DMS114 treated with DMSO at 0.1 percent for 48 hours (cell line): Measurements from ENCODE around the gene IGF2BP3.

ENCODE experiments used
- DNase-seq: peaks from one replicate; lab custom pipeline; 2025; ENCODE audit not compliant: unreplicated experiment; lab: John Stamatoyannopoulos, UW

IGF2BP3 gene

GRCh38 chr7:23272275-23272674 lies 198.0 kb downstream of the IGF2BP3 start:
- DNase-seq: no peak

GRCh38 chr7:23268746-23269145 lies 201.5 kb downstream of the IGF2BP3 start:
- no peak for DNase-seq

GRCh38 chr7:23268167-23268566 lies 202.1 kb downstream of the IGF2BP3 start:
- no peak for DNase-seq

- DNase-seq: no peak
Observed at GRCh38 chr7:23267357-23267756, 202.9 kb downstream of the IGF2BP3 start.

- no peak for DNase-seq
Observed at GRCh38 chr7:23266918-23267317, 203.4 kb downstream of the IGF2BP3 start.

- no peak for DNase-seq
Observed at GRCh38 chr7:23264916-23265458, 205.3 kb downstream of the IGF2BP3 start.

- DNase-seq: peak; percentile 28
Observed at GRCh38 chr7:23261843-23262452, 208.3 kb downstream of the IGF2BP3 start.

GRCh38 chr7:23260371-23260770 lies 209.9 kb downstream of the IGF2BP3 start:
- no peak for DNase-seq
